Esophagus squamous epithelium (tissue), 5 donors: Measurements from ENCODE around the gene KEL. TPM values are rescaled to one million over a fixed set of nuclear protein-coding genes. Genes with fewer than 3 reads are reported as not detected.

Experiments
- DNase-seq: peaks from one replicate; lab custom pipeline; 2025; lab: John Stamatoyannopoulos, UW
- H3K27ac ChIP-seq, 4 donors: fragments of 200-600 bp; sonication (generic); one replicate each; pipeline ENCODE4 v1.5.1; 2016 to 2019; ENCODE audit warnings: mild to moderate bottlenecking in 1 of 4
- H3K27me3 ChIP-seq, 4 donors: fragments of 200-600 bp; sonication (generic); 1 replicate in 3 of 4; 2 replicates in 1 of 4; pipeline versions ENCODE4 v1.5.1 to v1.6.0; 2017 to 2021; ENCODE audit warnings: antibody characterized with exemption in 1 of 4
- H3K36me3 ChIP-seq, 3 donors: fragments of 200-600 bp; sonication (generic); one replicate each; pipeline ENCODE4 v1.5.1; 2016 to 2019
- H3K4me1 ChIP-seq, 3 donors: fragments of 200-600 bp; sonication (generic); one replicate each; pipeline ENCODE4 v1.5.1; 2017 to 2019
- H3K4me3 ChIP-seq, 4 donors: fragments of 200-600 bp; sonication (generic); 1 replicate in 3 of 4; 2 replicates in 1 of 4; pipeline ENCODE4 v1.5.1; 2016 to 2019; ENCODE audit warnings: mild to moderate bottlenecking in 2 of 4, moderate library complexity in 1 of 4
- H3K9me3 ChIP-seq, 3 donors: fragments of 200-600 bp; sonication (generic); one replicate each; pipeline ENCODE4 v1.5.1; 2016 to 2019
- POLR2A ChIP-seq, 4 donors: fragments of 450-650 bp; IDR thresholded peaks; one replicate each; pipeline ENCODE4 v1.6.1; 2017; ENCODE audit warnings: antibody characterized with exemption in 4 of 4, mild to moderate bottlenecking in 4 of 4, moderate library complexity in 3 of 4
- WGBS, 2 donors: methylation state at CpG; one replicate each; pipeline ENCODE4 v1.1.5; 2018; 5-methylcytosine and 5-hydroxymethylcytosine counted together
- intact Hi-C: fragments of 100-400 bp; cut with DNase I; formaldehyde crosslinking; loops from one replicate; pipeline ENCODE4 v1.15.0; 2022
- total RNA-seq, 4 donors: library from RNA; depleted of rRNA; stranded (reverse); fragments of >200 nt; gene quantifications; one replicate each; pipeline ENCODE4 v1.1.0, GENCODE V29; 2016
- TF ChIP-seq, protein P1 (sequence below), 6 experiments: fragments of 450-650 bp in 4 of 6; fragments of 200-600 bp in 2 of 6; sonication (generic) in 2 of 6; IDR thresholded peaks; one replicate each; pipeline ENCODE4 v1.5.1; 2016 to 2019; ENCODE audit warnings: antibody characterized with exemption in 6 of 6, mild to moderate bottlenecking in 4 of 6, moderate library complexity in 4 of 6
- donor health status: DM: yes; HTN: yes; CAD: no.

KEL gene
- total RNA-seq, 4 donors from 2014 or later: 0.09 to 3.6 (median 0.53) TPM; not detected in 1

DNA sequence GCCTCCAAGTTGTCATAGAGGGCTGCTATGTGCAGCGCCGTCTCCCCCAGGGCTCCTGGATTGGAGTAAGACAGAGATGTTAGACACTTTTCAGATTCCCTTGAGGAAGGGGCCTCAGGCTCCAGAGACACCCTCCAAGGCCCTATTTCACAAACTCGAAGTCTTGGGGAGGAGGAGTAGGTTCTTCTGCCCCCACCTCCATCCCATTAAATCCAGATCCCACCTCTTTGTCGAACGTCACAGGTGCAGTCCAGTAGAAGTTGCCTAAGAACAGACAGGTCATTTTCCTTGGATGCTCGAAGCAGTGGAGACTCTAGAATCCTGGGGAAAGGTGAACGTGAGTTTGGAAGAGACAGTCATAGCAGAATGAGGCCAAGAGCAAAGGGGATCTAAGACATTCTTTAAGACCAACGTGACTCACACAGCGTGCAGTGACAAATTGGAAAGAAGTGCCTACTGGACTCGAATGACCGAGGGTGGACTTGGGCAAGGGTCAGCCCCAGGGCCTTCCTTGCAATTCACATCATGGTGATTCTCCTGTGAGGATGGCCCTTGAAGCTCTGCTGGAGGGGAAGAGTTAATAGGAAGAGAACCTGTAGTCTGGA lies 31.9 kb downstream of the KEL start:
- H3K4me3 ChIP-seq: no peak overlapping the region
- TF ChIP-seq, protein P1, sequence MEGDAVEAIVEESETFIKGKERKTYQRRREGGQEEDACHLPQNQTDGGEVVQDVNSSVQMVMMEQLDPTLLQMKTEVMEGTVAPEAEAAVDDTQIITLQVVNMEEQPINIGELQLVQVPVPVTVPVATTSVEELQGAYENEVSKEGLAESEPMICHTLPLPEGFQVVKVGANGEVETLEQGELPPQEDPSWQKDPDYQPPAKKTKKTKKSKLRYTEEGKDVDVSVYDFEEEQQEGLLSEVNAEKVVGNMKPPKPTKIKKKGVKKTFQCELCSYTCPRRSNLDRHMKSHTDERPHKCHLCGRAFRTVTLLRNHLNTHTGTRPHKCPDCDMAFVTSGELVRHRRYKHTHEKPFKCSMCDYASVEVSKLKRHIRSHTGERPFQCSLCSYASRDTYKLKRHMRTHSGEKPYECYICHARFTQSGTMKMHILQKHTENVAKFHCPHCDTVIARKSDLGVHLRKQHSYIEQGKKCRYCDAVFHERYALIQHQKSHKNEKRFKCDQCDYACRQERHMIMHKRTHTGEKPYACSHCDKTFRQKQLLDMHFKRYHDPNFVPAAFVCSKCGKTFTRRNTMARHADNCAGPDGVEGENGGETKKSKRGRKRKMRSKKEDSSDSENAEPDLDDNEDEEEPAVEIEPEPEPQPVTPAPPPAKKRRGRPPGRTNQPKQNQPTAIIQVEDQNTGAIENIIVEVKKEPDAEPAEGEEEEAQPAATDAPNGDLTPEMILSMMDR (IDR thresholded peaks at IDR 0.05): no peak
- no peaks in the 10 kb centered on the region for H3K27me3 ChIP-seq
- H3K4me1 ChIP-seq: peaks cover 0 to 4% (median 0%) of the 10 kb centered on the region in 3 donors
- 79 to 89% methylated on average over 5 to 10 of the region's 11 CpGs for WGBS, 2 donors
- no peaks in the 10 kb centered on the region for H3K9me3 ChIP-seq
- DNase-seq: no peak
- no peak overlapping the region for H3K27ac ChIP-seq
- H3K36me3 ChIP-seq: no peaks in the 10 kb centered on the region
- intact Hi-C loops: no loop called here

DNA sequence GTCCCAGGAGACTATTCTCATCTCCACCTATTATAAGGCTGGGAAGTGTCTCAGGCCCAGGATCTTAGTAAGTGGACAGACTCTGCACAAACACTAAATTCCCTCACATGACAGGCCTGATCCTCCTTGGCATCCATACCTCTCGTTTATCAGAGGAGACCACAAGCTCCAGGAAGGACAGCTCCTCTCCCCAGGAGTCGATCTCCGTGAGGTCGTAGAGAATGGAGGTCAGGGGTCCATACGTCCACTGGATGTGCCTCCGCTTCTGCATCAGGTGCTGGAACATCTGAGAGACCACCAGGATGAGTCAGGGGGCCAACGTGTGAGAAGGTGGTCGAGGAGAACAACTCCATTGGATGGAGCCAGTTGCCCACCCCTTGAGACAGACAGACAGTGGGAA lies 34.2 kb downstream of the KEL start:
- no peaks in the 10 kb centered on the region for H3K36me3 ChIP-seq
- 56 to 84% methylated on average over 3 of the region's 8 CpGs for WGBS, 2 donors
- H3K27ac ChIP-seq: peak overlapping the region in 2 of 4 donors; percentile 9 to 39
- intact Hi-C loops: no loop called here
- H3K4me1 ChIP-seq: peaks cover 0 to 4% (median 0%) of the 10 kb centered on the region in 3 donors
- H3K4me3 ChIP-seq: no peak overlapping the region
- TF ChIP-seq, protein P1 (IDR thresholded peaks at IDR 0.05): no peak
- no peak for TF ChIP-seq POLR2A (IDR thresholded peaks at IDR 0.05)
- no peaks in the 10 kb centered on the region for H3K9me3 ChIP-seq
- no peak for DNase-seq
- H3K27me3 ChIP-seq: no peaks in the 10 kb centered on the region

DNA sequence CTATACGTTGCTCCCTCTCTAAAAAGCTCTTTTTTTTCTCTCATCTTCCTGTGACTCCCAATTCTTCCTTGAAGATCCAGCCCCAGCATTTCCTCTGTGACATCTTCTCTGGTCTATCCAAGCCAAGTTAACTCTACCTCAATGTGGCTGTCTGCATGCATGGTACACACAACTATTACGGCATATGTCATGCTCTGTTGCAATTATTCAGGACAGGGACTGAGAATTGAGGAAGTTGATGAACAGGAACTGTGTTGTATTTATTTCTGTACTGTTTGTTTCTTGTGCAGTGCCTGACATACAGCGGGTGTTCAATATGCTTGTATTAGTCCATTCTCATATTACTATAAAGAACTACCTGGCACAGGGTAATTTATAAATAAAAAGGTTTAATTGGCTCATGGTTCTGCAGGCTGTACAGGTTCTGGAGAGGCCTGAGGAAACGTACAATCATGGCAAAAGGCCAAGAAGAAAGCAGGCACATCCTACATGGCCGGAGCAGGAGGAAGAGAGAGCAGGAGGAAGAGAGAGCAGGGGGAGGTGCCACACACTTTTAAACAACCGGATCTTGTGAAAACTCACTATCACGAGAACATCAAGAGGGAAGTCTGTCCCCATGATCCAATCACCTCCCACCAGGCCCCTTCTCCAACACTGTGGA lies 34.9 kb downstream of the KEL start:
- Histone ChIP-seq H3K9me3 (no peaks in the 10 kb centered on the region), H3K4me1 (peaks cover 0 to 4% (median 0%) of the 10 kb centered on the region in 3 donors), H3K27ac (peak overlapping the region in 1 of 4 donors; percentile 39), H3K27me3 (no peaks in the 10 kb centered on the region), H3K4me3 (no peak overlapping the region), H3K36me3 (no peaks in the 10 kb centered on the region)
- WGBS, 2 donors: 54 to 55% methylated on average over 7 of the region's 7 CpGs
- DNase-seq: no peak
- no peak for TF ChIP-seq POLR2A (IDR thresholded peaks at IDR 0.05)
- TF ChIP-seq, protein P1 (IDR thresholded peaks at IDR 0.05): no peak
- intact Hi-C loops: no loop called here

DNA sequence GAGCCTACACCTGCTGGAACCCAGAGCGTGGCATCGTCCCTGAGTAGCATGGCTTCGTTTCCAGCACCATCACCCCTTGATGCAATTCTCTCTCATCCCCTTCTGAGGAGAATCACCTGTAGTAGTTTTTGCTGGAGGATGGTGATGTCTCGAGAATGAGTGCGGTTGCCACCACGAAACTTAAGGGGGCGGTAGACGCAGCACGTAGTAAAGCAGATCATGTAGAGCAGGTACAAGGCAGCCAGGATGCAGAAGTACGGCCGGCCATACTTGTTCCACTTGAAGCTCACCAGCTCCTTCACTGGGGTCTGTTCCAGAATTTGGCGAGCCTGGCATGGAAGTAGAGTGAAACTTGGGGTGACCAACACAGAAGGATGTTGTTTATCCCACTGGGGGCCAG lies 36.8 kb downstream of the KEL start:
- no peak for TF ChIP-seq POLR2A (IDR thresholded peaks at IDR 0.05)
- TF ChIP-seq, protein P1 (IDR thresholded peaks at IDR 0.05): no peak
- intact Hi-C loops: no loop called here
- H3K4me3 ChIP-seq: no peak overlapping the region
- peaks cover 0 to 4% (median 0%) of the 10 kb centered on the region in 3 donors for H3K4me1 ChIP-seq
- no peaks in the 10 kb centered on the region for H3K36me3 ChIP-seq
- no peak overlapping the region for H3K27ac ChIP-seq
- DNase-seq: no peak
- H3K27me3 ChIP-seq: no peaks in the 10 kb centered on the region
- H3K9me3 ChIP-seq: no peaks in the 10 kb centered on the region
- WGBS, 2 donors: 75 to 77% methylated on average over 8 to 12 of the region's 12 CpGs

DNA sequence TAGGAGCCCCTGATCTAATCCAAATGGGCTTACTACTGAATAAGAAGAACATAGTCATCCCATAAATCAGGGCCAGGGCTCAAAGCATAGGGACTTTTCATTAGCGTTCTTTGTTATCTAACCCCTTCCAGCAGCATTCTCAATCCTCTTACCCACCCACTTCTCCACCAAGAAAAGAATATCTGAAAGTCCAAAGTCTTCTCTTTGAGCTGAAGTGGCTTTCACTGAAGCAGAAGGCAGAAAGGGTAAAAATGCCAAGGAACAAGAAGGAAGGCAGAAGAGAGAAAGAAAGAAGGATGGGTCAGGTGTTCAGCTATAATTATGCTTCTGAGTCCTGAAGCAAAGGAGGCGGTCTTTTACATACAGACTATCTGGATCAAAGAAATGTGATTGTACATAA lies 38.8 kb downstream of the KEL start:
- peaks cover 0 to 4% (median 0%) of the 10 kb centered on the region in 3 donors for H3K4me1 ChIP-seq
- 47 to 72% methylated on average over 2 of the region's 2 CpGs for WGBS, 2 donors
- H3K4me3 ChIP-seq: no peak overlapping the region
- intact Hi-C loops: no loop called here
- DNase-seq: no peak
- H3K36me3 ChIP-seq: no peaks in the 10 kb centered on the region
- H3K9me3 ChIP-seq: no peaks in the 10 kb centered on the region
- H3K27me3 ChIP-seq: no peaks in the 10 kb centered on the region
- no peak for TF ChIP-seq POLR2A (IDR thresholded peaks at IDR 0.05)
- TF ChIP-seq, protein P1 (IDR thresholded peaks at IDR 0.05): no peak
- no peak overlapping the region for H3K27ac ChIP-seq
